H9 (cell line): ENCODE data around the gene RBM22. TPM values are rescaled to one million over a fixed set of nuclear protein-coding genes. Genes with fewer than 3 reads are reported as not detected.

Source experiments
- DNase-seq: peaks from one replicate; pipeline ENCODE4 v3.0.0-alpha.2; 2017
- H2AFZ ChIP-seq: one replicate; pipeline ENCODE4 v1.6.1; 2013; ENCODE audit warnings: mild to moderate bottlenecking, low read length, control low read depth, moderate library complexity
- H2AK5ac ChIP-seq: 2 replicates; pipeline ENCODE4 v1.6.1; 2013; ENCODE audit warnings: low read length, control low read depth, mixed read lengths; ENCODE audit not compliant: insufficient read length
- H2BK120ac ChIP-seq: one replicate; pipeline ENCODE4 v1.6.1; 2013; ENCODE audit warnings: low read depth, mild to moderate bottlenecking, low read length, control low read depth, inconsistent platforms; ENCODE audit not compliant: poor library complexity, severe bottlenecking
- H2BK12ac ChIP-seq: 2 replicates; pipeline ENCODE4 v1.6.1; 2013; ENCODE audit warnings: low read length, control low read depth, mixed read lengths, low read depth; ENCODE audit not compliant: insufficient read length
- H2BK15ac ChIP-seq: 2 replicates; pipeline ENCODE4 v1.6.1; 2013; ENCODE audit warnings: low read depth, low read length, control low read depth
- H2BK20ac ChIP-seq: one replicate; pipeline ENCODE4 v1.6.1; 2013; ENCODE audit warnings: low read depth, mild to moderate bottlenecking, low read length, control low read depth, inconsistent platforms; ENCODE audit not compliant: poor library complexity, severe bottlenecking
- H2BK5ac ChIP-seq: 2 replicates; pipeline ENCODE4 v1.6.1; 2013; ENCODE audit warnings: low read length, control low read depth, mixed read lengths; ENCODE audit not compliant: insufficient read length
- H3K14ac ChIP-seq: 2 replicates; pipeline ENCODE4 v1.6.1; 2013; ENCODE audit warnings: low read length, control low read depth; ENCODE audit not compliant: insufficient read depth
- H3K18ac ChIP-seq: 2 replicates; pipeline ENCODE4 v1.6.1; 2013; ENCODE audit warnings: low read depth, mild to moderate bottlenecking, mixed read lengths, low read length, control low read depth; ENCODE audit not compliant: insufficient read length
- H3K23ac ChIP-seq: 2 replicates; pipeline ENCODE4 v1.6.1; 2013; ENCODE audit warnings: low read length, control low read depth, mixed read lengths, low read depth; ENCODE audit not compliant: insufficient read length
- H3K23me2 ChIP-seq: 2 replicates; pipeline ENCODE4 v1.6.1; 2013; ENCODE audit warnings: low read depth, mild to moderate bottlenecking, mixed read lengths, low read length, control low read depth; ENCODE audit not compliant: insufficient read length, poor library complexity, severe bottlenecking
- H3K27ac ChIP-seq: 2 replicates; pipeline ENCODE4 v1.5.1; 2013; ENCODE audit warnings: low read length, control low read depth, mixed read lengths, low read depth; ENCODE audit not compliant: insufficient read length
- H3K27me3 ChIP-seq: 2 replicates; pipeline ENCODE4 v1.6.1; 2013; ENCODE audit warnings: low read length, control low read depth, inconsistent platforms; ENCODE audit not compliant: insufficient read depth
- H3K4ac ChIP-seq: 2 replicates; pipeline ENCODE4 v1.6.1; 2013; ENCODE audit warnings: low read depth, mild to moderate bottlenecking, control low read depth, inconsistent platforms, low read length, moderate library complexity
- H3K4me1 ChIP-seq: 2 replicates; pipeline ENCODE4 v1.6.1; 2013; ENCODE audit warnings: low read length, control low read depth, inconsistent platforms; ENCODE audit not compliant: insufficient read depth
- H3K4me2 ChIP-seq: 2 replicates; pipeline ENCODE4 v1.6.1; 2013; ENCODE audit warnings: low read length, control low read depth, mixed read lengths; ENCODE audit not compliant: insufficient read length, insufficient read depth
- H3K56ac ChIP-seq: 2 replicates; pipeline ENCODE4 v1.6.1; 2013; ENCODE audit warnings: low read depth, mild to moderate bottlenecking, mixed read lengths, low read length, control low read depth; ENCODE audit not compliant: insufficient read length
- H3K79me1 ChIP-seq: 2 replicates; pipeline ENCODE4 v1.6.1; 2013; ENCODE audit warnings: low read depth, mild to moderate bottlenecking, moderate library complexity, low read length, control low read depth, inconsistent platforms; ENCODE audit not compliant: insufficient read depth, poor library complexity, severe bottlenecking
- H3K79me2 ChIP-seq: 2 replicates; pipeline ENCODE4 v1.6.1; 2013; ENCODE audit warnings: low read length, control low read depth, inconsistent platforms; ENCODE audit not compliant: insufficient read depth
- H3K9ac ChIP-seq: 2 replicates; pipeline ENCODE4 v1.6.1; 2013; ENCODE audit warnings: low read length, control low read depth, mixed read lengths; ENCODE audit not compliant: insufficient read length; ENCODE audit errors: extremely low read depth
- H3K9me3 ChIP-seq: one replicate; pipeline ENCODE4 v1.6.1; 2013; ENCODE audit warnings: low read depth, low read length, inconsistent platforms; ENCODE audit not compliant: control insufficient read depth
- H3T11ph ChIP-seq: one replicate; pipeline ENCODE4 v1.6.1; 2013; ENCODE audit warnings: mild to moderate bottlenecking, low read length, control low read depth, inconsistent platforms
- H4K20me1 ChIP-seq: one replicate; pipeline ENCODE4 v1.6.1; 2013; ENCODE audit not compliant: control insufficient read depth, insufficient read length, insufficient read depth
- H4K5ac ChIP-seq: 2 replicates; pipeline ENCODE4 v1.6.1; 2013; ENCODE audit warnings: low read depth, mild to moderate bottlenecking, mixed read lengths, low read length, control low read depth; ENCODE audit not compliant: insufficient read length
- H4K8ac ChIP-seq: replicated peaks from 2 replicates; pipeline ENCODE4 v1.6.1; 2013; ENCODE audit warnings: low read length, control low read depth, mixed read lengths, low read depth; ENCODE audit not compliant: insufficient read length
- H4K91ac ChIP-seq: 2 replicates; pipeline ENCODE4 v1.6.1; 2013; ENCODE audit warnings: low read depth, mild to moderate bottlenecking, moderate library complexity, mixed read lengths, low read length, control low read depth; ENCODE audit not compliant: insufficient read length
- H3K27ac Mint-ChIP-seq, 3 experiments: 2 replicates in 2 of 3; 3 replicates in 1 of 3; pipeline ENCODE4 v1.8.0; 2020 to 2021; ENCODE audit warnings: mixed read lengths in 3 of 3, mild to moderate bottlenecking in 1 of 3, moderate library complexity in 1 of 3
- H3K27me3 Mint-ChIP-seq: 2 replicates; pipeline ENCODE4 v1.8.0; 2021; ENCODE audit warnings: low read depth, mild to moderate bottlenecking, moderate library complexity, mixed read lengths
- H3K36me3 Mint-ChIP-seq, 3 experiments: 2 replicates in 2 of 3; 3 replicates in 1 of 3; pipeline ENCODE4 v1.8.0; 2020 to 2021; ENCODE audit warnings: low read depth in 3 of 3, mixed read lengths in 3 of 3; ENCODE audit not compliant: insufficient read depth in 1 of 3
- H3K4me1 Mint-ChIP-seq, 2 experiments: 2 replicates each; pipeline ENCODE4 v1.8.0; 2020; ENCODE audit warnings: mixed read lengths in 2 of 2
- H3K4me3 Mint-ChIP-seq, 2 experiments: 2 replicates in 1 of 2; 3 replicates in 1 of 2; pipeline ENCODE4 v1.8.0; 2020 to 2021; ENCODE audit warnings: mild to moderate bottlenecking in 2 of 2, mixed read lengths in 2 of 2, moderate library complexity in 1 of 2
- H3K9me3 Mint-ChIP-seq, 2 experiments: 2 replicates in 1 of 2; 3 replicates in 1 of 2; pipeline ENCODE4 v1.8.0; 2020; ENCODE audit warnings: mild to moderate bottlenecking in 2 of 2, mixed read lengths in 2 of 2, moderate library complexity in 1 of 2
- WGBS: extraction: QIAGEN DNeasy Blood & Tissue Kit; methylation state at CpG from one replicate; pipeline ENCODE4 v1.1.7; 2013; ENCODE audit warnings: missing lambda C conversion rate, low lambda C conversion rate, mixed read lengths; ENCODE audit not compliant: insufficient read length; ENCODE audit errors: extremely low coverage; 5-methylcytosine and 5-hydroxymethylcytosine counted together
- total RNA-seq: library from RNA; stranded (reverse); gene quantifications from 2 replicates; pipeline ENCODE4 v1.2.1, GENCODE V29; 2021
- TF ChIP-seq, protein P1 (sequence below): fragments of 200-600 bp; sonication (generic); conservative IDR thresholded peaks from 3 replicates; pipeline ENCODE4 v1.8.0; 2021; ENCODE audit warnings: antibody characterized with exemption, mild to moderate bottlenecking

Gene RBM22
- total RNA-seq, 1 experiment from 2014 or later = 47.0 TPM

DNA sequence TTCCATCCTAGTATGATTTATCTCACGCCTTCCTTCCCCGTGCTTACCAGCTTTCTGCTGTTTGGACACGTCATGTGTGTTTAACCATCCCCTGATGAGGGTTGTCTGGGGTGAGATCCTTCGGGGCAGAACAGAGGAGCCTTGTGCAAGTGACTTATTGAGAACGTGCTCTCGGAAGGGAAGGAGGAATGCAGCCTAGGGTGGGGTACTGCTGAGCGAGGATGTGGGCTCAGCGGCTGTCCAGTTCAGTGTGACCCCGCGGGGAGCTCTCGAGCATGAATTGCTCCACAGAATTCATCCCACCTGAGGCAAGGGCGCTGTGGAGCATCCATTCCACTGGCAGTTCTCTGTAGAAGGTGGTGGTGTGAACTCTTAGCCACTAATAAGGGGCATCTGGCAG lies 35.8 kb downstream of the RBM22 start:
- Histone ChIP-seq H2BK120ac (no peak overlapping the region), H2AFZ (no peak overlapping the region), H4K20me1 (no peaks in the 10 kb centered on the region), H3K14ac (no peak overlapping the region), H3K18ac (no peak overlapping the region), H3K23ac (no peak overlapping the region), H3K4me1 (no peaks in the 10 kb centered on the region), H3K23me2 (no peaks in the 10 kb centered on the region), H3T11ph (no peak overlapping the region), H2BK15ac (no peak overlapping the region), H3K27me3 (no peaks in the 10 kb centered on the region), H2BK5ac (no peak overlapping the region), H3K9ac (no peak overlapping the region), H3K4me2 (no peak overlapping the region), H2AK5ac (no peak overlapping the region), H4K91ac (no peak overlapping the region), H3K9me3 (no peaks in the 10 kb centered on the region), H4K5ac (no peak overlapping the region), H2BK12ac (no peak overlapping the region), H3K79me1 (no peaks in the 10 kb centered on the region), H4K8ac (no peak overlapping the region), H3K27ac (no peak overlapping the region), H3K79me2 (no peaks in the 10 kb centered on the region), H2BK20ac (no peak overlapping the region), H3K56ac (no peak overlapping the region), H3K4ac (no peak overlapping the region)
- H3K4me3 Mint-ChIP-seq = no peak overlapping the region
- H3K27ac Mint-ChIP-seq = no peak overlapping the region
- WGBS = no CpG with 5 or more reads among the region's 12 CpGs
- H3K4me1 Mint-ChIP-seq = peaks cover 17 to 24% of the 10 kb centered on the region in 2 experiments
- peak; percentile 19 for DNase-seq
- TF ChIP-seq, protein P1, sequence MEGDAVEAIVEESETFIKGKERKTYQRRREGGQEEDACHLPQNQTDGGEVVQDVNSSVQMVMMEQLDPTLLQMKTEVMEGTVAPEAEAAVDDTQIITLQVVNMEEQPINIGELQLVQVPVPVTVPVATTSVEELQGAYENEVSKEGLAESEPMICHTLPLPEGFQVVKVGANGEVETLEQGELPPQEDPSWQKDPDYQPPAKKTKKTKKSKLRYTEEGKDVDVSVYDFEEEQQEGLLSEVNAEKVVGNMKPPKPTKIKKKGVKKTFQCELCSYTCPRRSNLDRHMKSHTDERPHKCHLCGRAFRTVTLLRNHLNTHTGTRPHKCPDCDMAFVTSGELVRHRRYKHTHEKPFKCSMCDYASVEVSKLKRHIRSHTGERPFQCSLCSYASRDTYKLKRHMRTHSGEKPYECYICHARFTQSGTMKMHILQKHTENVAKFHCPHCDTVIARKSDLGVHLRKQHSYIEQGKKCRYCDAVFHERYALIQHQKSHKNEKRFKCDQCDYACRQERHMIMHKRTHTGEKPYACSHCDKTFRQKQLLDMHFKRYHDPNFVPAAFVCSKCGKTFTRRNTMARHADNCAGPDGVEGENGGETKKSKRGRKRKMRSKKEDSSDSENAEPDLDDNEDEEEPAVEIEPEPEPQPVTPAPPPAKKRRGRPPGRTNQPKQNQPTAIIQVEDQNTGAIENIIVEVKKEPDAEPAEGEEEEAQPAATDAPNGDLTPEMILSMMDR = no peak
- peaks cover 7% of the 10 kb centered on the region for H3K27me3 Mint-ChIP-seq
- H3K36me3 Mint-ChIP-seq = peaks cover 2 to 4% (median 2%) of the 10 kb centered on the region in 3 experiments; a peak in 6 of 7 replicates
- H3K9me3 Mint-ChIP-seq = no peaks in the 10 kb centered on the region; a peak in 1 of 5 replicates
